Fibroblast of lung (primary cell): ENCODE results near the gene MEOX2. TPM values are rescaled to one million over a fixed set of nuclear protein-coding genes. Genes with fewer than 3 reads are reported as not detected.

Source experiments
- DNase-seq, 2 donors: peaks; one replicate each; pipeline versions ENCODE4 v3.0.0 to v3.0.0-alpha.2; 2010; ENCODE audit warnings: low read depth in 2 of 2
- H2AFZ ChIP-seq: 2 replicates; pipeline ENCODE4 v1.5.1; 2012; ENCODE audit warnings: low read length, control low read depth, inconsistent platforms
- H3K27ac ChIP-seq: 2 replicates; pipeline ENCODE4 v1.5.1; 2011; ENCODE audit warnings: low read length, control low read depth; ENCODE audit not compliant: insufficient read depth
- H3K27me3 ChIP-seq: 2 replicates; pipeline ENCODE4 v1.5.1; 2011; ENCODE audit warnings: mild to moderate bottlenecking, low read length; ENCODE audit not compliant: control insufficient read depth, insufficient read depth
- H3K36me3 ChIP-seq: 2 replicates; pipeline ENCODE4 v1.5.1; 2011; ENCODE audit warnings: low read length; ENCODE audit not compliant: control insufficient read depth, insufficient read depth
- H3K4me1 ChIP-seq: 2 replicates; pipeline ENCODE4 v1.5.1; 2011; ENCODE audit warnings: low read length; ENCODE audit not compliant: control insufficient read depth, insufficient read depth; ENCODE audit errors: extremely low read depth
- H3K4me2 ChIP-seq: 2 replicates; pipeline ENCODE4 v1.5.1; 2011; ENCODE audit warnings: low read length, control low read depth; ENCODE audit not compliant: insufficient read depth; ENCODE audit errors: extremely low read depth
- H3K4me3 ChIP-seq, 4 experiments: fragments of 200-600 bp in 1 of 4; sonication (generic) in 1 of 4; replicated peaks in 1 of 4; 2 replicates each; pipeline ENCODE4 v1.5.1; 2011 to 2016; ENCODE audit warnings: low read length in 4 of 4, low read depth in 3 of 4, mild to moderate bottlenecking in 3 of 4, control low read depth in 2 of 4, inconsistent platforms in 1 of 4, mixed read lengths in 1 of 4; ENCODE audit not compliant: insufficient read depth in 1 of 4; ENCODE audit errors: control extremely low read depth in 1 of 4
- H3K79me2 ChIP-seq: 2 replicates; pipeline ENCODE4 v1.5.1; 2012; ENCODE audit warnings: mild to moderate bottlenecking, low read length, inconsistent platforms; ENCODE audit not compliant: control insufficient read depth, insufficient read depth
- H3K9ac ChIP-seq: 2 replicates; pipeline ENCODE4 v1.5.1; 2011; ENCODE audit warnings: mild to moderate bottlenecking, low read length, control low read depth; ENCODE audit not compliant: insufficient read depth
- H3K9me3 ChIP-seq: 2 replicates; pipeline ENCODE4 v1.5.1; 2012; ENCODE audit warnings: low read depth, low read length; ENCODE audit not compliant: control insufficient read depth, insufficient read depth
- H4K20me1 ChIP-seq: 2 replicates; pipeline ENCODE4 v1.5.1; 2011; ENCODE audit warnings: low read length; ENCODE audit not compliant: control insufficient read depth, insufficient read depth; ENCODE audit errors: extremely low read depth
- CTCF ChIP-seq, 2 donors: IDR thresholded peaks in 1 of 2; conservative IDR thresholded peaks in 1 of 2; 1 replicate in 1 of 2; 2 replicates in 1 of 2; pipeline ENCODE4 v1.5.1; 2011 to 2012; ENCODE audit warnings: low read length in 2 of 2, control low read depth in 1 of 2, inconsistent platforms in 1 of 2, low read depth in 1 of 2, mild to moderate bottlenecking in 1 of 2
- EZH2 ChIP-seq: IDR thresholded peaks from 2 replicates; pipeline ENCODE4 v1.5.1; 2012; ENCODE audit warnings: low read length, control low read depth, mild to moderate bottlenecking; ENCODE audit errors: missing control alignments
- polyA plus RNA-seq, 2 donors: library from polyadenylated mRNA; depleted of rRNA in 1 of 2; stranded (reverse) in 1 of 2; unstranded in 1 of 2; fragments of >200 nt; gene quantifications; 2 replicates each; pipeline ENCODE4 v1.2.1, GENCODE V29; 2011 to 2012; ENCODE audit warnings: missing spikeins in 1 of 2
- total RNA-seq: library from RNA; depleted of rRNA; stranded (reverse); fragments of >200 nt; gene quantifications from 2 replicates; pipeline ENCODE4 v1.2.1, GENCODE V29; 2014

The MEOX2 gene
- total and polyA plus RNA-seq, 2 donors (not counting 1 experiment from before 2014, with no cell fraction given): 0.28 to 0.50 TPM

DNA sequence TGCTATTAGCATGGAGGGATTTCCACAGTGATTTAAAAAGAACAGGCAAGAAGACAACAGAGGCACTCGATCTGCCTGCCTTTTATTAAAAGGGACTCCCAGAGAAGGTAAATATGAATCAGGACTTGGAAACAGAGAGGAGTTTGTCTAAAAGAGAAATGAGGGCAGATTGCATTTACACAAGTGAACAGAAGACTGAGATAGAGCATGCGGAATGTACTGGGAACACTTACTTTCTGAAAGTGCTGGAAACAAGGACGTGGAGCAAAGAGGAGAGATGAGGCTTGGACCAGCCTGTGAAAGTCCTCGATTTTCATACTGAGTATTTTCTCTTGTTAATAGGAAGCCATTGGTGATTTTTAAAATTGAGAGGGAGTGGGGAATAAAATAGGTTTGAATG, 35.7 kb downstream of the MEOX2 start:
- Histone ChIP-seq H3K36me3 (no peaks in the 10 kb centered on the region), H3K27ac (no peak overlapping the region), H2AFZ (no peak overlapping the region), H4K20me1 (no peaks in the 10 kb centered on the region), H3K27me3 (no peaks in the 10 kb centered on the region), H3K4me1 (no peaks in the 10 kb centered on the region), H3K4me3 (no peak overlapping the region), H3K9me3 (no peaks in the 10 kb centered on the region), H3K4me2 (no peak overlapping the region), H3K79me2 (no peaks in the 10 kb centered on the region), H3K9ac (no peak overlapping the region)
- DNase-seq: no peak
- TF ChIP-seq CTCF (conservative IDR thresholded peaks at IDR 0.05 in 1 of 2, IDR thresholded peaks at IDR 0.05 in 1 of 2; ENCODE audit: low read depth in 1 of 2, low read length in 2 of 2) (no peak), EZH2 (no peak)

DNA sequence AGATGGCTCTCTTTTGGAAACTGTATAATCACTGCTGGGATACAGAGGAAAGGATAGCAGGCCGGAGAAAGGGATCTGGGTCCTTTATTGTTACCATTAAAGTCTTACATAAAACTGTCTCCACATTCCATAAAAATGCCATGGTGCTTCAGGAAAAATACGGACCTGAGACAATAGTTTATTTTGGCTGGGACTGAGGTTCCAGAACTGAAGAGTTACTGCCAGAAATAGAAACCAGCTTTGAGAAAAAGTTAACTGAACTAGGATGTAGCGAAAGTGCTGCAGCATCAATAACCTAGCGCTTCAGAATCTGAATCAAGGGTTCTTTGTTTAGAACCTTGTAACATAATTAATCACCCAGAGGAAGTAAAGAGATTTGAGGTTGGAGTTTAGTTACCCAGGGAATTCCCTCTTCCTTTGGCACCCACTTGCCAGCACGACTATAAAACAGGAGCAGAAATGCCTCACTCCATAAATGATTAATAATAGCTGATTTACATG, 38.0 kb downstream of the MEOX2 start:
- Histone ChIP-seq H3K27me3 (no peaks in the 10 kb centered on the region), H3K4me1 (no peaks in the 10 kb centered on the region), H2AFZ (peak overlapping the region; percentile 35), H3K4me2 (peak overlapping the region; percentile 32), H3K27ac (no peak overlapping the region), H3K9me3 (no peaks in the 10 kb centered on the region), H3K4me3 (no peak overlapping the region), H4K20me1 (no peaks in the 10 kb centered on the region), H3K36me3 (no peaks in the 10 kb centered on the region), H3K9ac (no peak overlapping the region), H3K79me2 (no peaks in the 10 kb centered on the region)
- TF ChIP-seq EZH2 (no peak), CTCF (conservative IDR thresholded peaks at IDR 0.05 in 1 of 2, IDR thresholded peaks at IDR 0.05 in 1 of 2; ENCODE audit: low read depth in 1 of 2, low read length in 2 of 2) (no peak)
- DNase-seq: peak in 1 of 2 donors; percentile 7

DNA sequence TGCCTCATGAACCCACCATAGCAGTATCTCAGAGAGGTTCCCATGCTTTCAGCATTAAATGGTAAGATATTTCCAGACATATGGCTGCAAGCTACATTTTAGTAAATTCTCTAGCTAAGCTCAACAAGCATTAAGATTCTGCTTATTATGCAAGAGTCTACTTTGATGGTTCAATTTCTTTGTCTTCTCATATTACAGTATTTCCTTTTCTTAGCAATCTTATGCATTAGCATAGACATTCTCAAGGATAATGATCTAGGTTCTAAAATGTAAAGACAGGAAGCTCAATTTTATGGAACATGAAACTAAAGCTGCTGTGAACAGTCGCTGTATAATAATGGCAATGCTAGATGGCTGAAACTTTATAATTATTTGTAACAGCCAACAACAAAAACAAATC, 39.2 kb downstream of the MEOX2 start:
- no peaks in the 10 kb centered on the region for H4K20me1 ChIP-seq
- peak in 1 of 2 donors; percentile 47 for DNase-seq
- H3K9ac ChIP-seq: no peak overlapping the region
- H3K27me3 ChIP-seq: no peaks in the 10 kb centered on the region
- no peaks in the 10 kb centered on the region for H3K9me3 ChIP-seq
- no peak overlapping the region for H3K4me2 ChIP-seq
- H3K27ac ChIP-seq: no peak overlapping the region
- no peak for TF ChIP-seq EZH2
- no peak for TF ChIP-seq CTCF (conservative IDR thresholded peaks at IDR 0.05 in 1 of 2, IDR thresholded peaks at IDR 0.05 in 1 of 2; ENCODE audit: low read depth in 1 of 2, low read length in 2 of 2)
- no peaks in the 10 kb centered on the region for H3K4me1 ChIP-seq
- H2AFZ ChIP-seq: no peak overlapping the region
- H3K4me3 ChIP-seq: no peak overlapping the region
- no peaks in the 10 kb centered on the region for H3K79me2 ChIP-seq
- H3K36me3 ChIP-seq: no peaks in the 10 kb centered on the region
